ENCODE measurements around the gene TMEM30A.
A peak's percentile ranks its signal among the peaks of the same experiment; 100 is the strongest.

TMEM30A gene

DNA sequence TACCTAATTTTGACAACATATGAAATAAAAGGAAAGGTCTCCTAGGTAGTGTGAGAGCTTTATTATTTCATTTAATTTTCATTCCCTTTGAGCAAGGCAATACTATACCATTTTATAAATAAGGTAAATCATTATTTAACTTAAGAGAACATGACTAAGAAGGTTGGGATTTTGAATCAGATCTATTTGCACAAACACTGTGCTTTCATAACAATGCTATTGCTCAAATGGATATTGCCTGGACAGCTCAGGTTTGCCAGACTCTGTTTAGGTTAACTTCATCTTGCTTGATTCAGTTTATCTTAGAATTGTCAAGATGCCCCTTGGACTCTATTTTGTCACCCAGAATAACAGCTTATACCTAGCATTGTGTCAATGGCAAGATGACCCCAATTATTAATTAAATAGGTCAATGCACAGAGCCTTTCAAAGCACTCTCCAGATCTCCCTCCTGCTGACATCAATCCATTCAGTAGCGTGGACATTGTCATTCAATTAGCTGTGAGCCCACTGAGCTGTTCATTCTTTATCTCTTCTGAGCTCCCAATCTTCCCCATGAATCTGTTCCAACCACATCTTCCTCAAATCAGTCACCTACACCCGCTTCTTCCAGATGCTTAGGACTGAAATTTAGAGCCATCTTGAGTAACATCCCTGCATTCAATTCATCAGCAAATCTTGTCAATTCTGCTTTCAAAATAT is 42.1 kb upstream of the TMEM30A start:
- no peaks in the 10 kb centered on the region for H3K36me3 Mint-ChIP-seq (ENCODE audit: low read depth)
- TF ChIP-seq, protein P1, sequence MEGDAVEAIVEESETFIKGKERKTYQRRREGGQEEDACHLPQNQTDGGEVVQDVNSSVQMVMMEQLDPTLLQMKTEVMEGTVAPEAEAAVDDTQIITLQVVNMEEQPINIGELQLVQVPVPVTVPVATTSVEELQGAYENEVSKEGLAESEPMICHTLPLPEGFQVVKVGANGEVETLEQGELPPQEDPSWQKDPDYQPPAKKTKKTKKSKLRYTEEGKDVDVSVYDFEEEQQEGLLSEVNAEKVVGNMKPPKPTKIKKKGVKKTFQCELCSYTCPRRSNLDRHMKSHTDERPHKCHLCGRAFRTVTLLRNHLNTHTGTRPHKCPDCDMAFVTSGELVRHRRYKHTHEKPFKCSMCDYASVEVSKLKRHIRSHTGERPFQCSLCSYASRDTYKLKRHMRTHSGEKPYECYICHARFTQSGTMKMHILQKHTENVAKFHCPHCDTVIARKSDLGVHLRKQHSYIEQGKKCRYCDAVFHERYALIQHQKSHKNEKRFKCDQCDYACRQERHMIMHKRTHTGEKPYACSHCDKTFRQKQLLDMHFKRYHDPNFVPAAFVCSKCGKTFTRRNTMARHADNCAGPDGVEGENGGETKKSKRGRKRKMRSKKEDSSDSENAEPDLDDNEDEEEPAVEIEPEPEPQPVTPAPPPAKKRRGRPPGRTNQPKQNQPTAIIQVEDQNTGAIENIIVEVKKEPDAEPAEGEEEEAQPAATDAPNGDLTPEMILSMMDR (IDR thresholded peaks at IDR 0.05; ENCODE audit: unreplicated experiment in 3 of 3), result no peak
- no peak overlapping the region for H3K27ac Mint-ChIP-seq
- H3K27me3 Mint-ChIP-seq (ENCODE audit: low read depth), result no peaks in the 10 kb centered on the region
- no peaks in the 10 kb centered on the region for H3K4me1 Mint-ChIP-seq
- H3K4me3 Mint-ChIP-seq, result no peak overlapping the region
- no peaks in the 10 kb centered on the region for H3K9me3 Mint-ChIP-seq

DNA sequence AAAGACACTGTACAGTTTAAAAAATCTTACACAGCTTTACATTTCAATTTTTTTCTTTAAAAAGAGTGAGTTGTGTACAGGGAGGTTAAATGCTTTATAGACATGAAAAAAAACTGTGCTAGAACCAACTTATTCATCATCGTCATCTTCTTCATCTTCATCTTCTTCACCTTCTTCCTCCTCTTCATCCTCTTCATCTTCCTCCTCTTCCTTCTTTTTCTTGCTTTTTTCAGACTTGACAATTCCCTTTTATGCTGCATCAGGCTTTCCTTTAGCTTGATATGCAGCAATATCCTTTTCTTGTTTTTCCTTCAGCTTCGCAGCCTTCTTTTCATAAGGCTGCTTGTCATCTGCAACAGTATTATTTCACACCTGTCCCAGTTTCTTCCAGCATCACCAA is 34.3 kb upstream of the TMEM30A start:
- Mint-ChIP-seq H3K27ac (peak overlapping the region in 1 of 3 experiments; percentile 12), H3K4me1 (peaks cover 23% of the 10 kb centered on the region), H3K27me3 (ENCODE audit: low read depth) (peaks cover under 1% of the 10 kb centered on the region), H3K9me3 (no peaks in the 10 kb centered on the region), H3K36me3 (ENCODE audit: low read depth) (no peaks in the 10 kb centered on the region), H3K4me3 (no peak overlapping the region)
- TF ChIP-seq, protein P1 (IDR thresholded peaks at IDR 0.05; ENCODE audit: unreplicated experiment in 3 of 3), result no peak

DNA sequence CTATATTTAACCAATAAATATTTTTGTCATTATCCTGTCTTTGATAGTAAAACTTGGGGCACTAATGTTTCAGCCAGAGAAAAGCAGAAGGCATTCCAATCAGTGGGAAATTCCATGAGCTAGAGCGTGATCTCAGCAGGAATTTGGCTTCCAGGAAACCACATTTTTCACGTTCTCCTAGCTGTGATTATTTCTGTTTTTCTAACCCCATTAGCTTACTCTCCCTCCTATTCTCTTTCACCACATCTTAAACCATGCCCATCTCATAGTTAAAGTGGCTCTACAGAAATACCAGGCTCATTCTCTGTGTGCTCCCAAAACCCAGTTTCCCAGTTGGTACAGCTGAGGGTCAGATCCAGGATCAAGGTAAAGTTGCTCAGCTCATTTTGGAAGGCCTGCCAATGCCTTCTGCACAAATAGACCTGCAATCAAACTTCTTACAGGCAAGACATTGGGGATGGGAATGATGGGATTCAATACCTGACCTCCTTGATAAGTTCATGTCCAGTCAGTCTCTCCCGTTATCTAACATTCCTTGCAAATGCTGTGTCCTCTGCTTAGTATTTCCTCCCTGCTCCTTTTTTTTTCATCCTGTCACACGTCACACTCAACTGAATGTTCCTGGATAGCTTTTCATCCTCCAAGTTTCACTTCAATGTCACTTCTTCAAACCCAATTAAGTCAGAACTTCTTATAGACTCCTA is 33.1 kb upstream of the TMEM30A start:
- no peaks in the 10 kb centered on the region for H3K9me3 Mint-ChIP-seq

DNA sequence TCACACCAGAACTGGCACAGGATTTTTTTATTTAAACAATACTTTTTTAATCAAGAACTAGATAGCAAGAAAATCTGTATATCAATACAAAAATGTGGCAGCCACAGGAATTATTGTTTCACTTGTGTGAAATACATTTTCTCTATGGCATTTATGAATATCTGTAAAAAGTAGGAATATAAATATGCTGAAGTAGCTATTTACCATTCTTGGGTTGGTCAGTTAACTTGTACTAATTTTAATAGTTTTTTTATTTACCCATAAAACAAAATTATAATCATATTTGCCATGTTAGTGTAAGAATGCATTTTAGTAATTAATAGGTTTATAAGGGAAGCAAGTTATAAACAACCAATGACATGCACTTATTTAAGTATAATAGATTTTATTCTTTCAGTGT is 31.4 kb upstream of the TMEM30A start:
- TF ChIP-seq, protein P1 (IDR thresholded peaks at IDR 0.05; ENCODE audit: unreplicated experiment in 3 of 3), result no peak
- Mint-ChIP-seq H3K4me1 (peaks cover 23% of the 10 kb centered on the region), H3K27me3 (ENCODE audit: low read depth) (peaks cover 4% of the 10 kb centered on the region)

More for the DNA sequence above, 33.1 kb upstream of the TMEM30A start:
- Mint-ChIP-seq H3K27me3 (ENCODE audit: low read depth) (peaks cover 4% of the 10 kb centered on the region), H3K36me3 (ENCODE audit: low read depth) (no peaks in the 10 kb centered on the region), H3K4me1 (peaks cover 23% of the 10 kb centered on the region), H3K4me3 (no peak overlapping the region), H3K27ac (peak overlapping the region in 2 of 3 experiments; percentile 7 to 70)
- TF ChIP-seq, protein P1 (IDR thresholded peaks at IDR 0.05; ENCODE audit: unreplicated experiment in 3 of 3), result no peak

DNA sequence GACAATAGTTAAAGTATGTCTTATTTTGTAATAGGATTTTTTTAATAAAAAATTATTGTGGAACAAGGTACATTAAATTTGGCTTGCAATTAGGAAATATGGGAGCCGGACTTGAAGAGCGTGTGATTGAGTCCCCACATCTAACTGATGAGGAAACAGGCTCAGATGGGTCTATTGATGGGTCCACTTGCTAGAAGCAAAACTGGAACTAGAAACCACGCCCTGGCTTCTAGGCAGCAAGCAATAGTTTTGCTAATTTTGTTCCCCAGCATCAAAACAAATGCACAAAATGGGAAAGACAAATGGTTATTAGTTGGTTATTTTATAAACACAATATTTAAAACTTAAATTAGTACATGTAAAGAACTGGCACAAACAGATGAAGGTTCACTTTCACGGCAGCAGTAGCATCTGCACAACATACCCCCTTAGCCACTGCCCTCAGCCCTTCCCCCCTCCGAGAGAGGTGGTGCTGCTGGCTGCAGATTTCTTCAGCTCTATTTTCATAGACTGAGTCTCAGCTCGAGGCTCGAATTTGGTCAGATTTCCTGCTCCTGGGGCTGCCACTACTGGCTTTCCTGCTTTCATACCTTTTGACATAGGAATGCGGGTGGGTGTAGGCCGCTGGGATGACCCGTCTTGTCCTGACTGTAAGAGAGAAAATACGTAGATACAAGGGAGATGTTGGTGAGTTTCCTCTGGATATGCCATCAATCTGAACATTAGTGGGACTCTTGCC is 23.8 kb upstream of the TMEM30A start:
- TF ChIP-seq, protein P1 (IDR thresholded peaks at IDR 0.05; ENCODE audit: unreplicated experiment in 3 of 3), result no peak
- Mint-ChIP-seq H3K4me1 (peaks cover 13% of the 10 kb centered on the region), H3K27me3 (ENCODE audit: low read depth) (no peaks in the 10 kb centered on the region), H3K36me3 (ENCODE audit: low read depth) (no peaks in the 10 kb centered on the region), H3K27ac (no peak overlapping the region), H3K9me3 (no peaks in the 10 kb centered on the region), H3K4me3 (no peak overlapping the region)

More for the DNA sequence above, 31.4 kb upstream of the TMEM30A start:
- Mint-ChIP-seq H3K27ac (no peak overlapping the region), H3K9me3 (no peaks in the 10 kb centered on the region), H3K4me3 (no peak overlapping the region), H3K36me3 (ENCODE audit: low read depth) (no peaks in the 10 kb centered on the region)
